NCI-H82 treated with DMSO at 0.1 percent for 48 hours (cell line): ENCODE data around the gene PPP1R7.

Experiments used
- DNase-seq: peaks from one replicate; lab custom pipeline; 2025; ENCODE audit not compliant: unreplicated experiment; lab: John Stamatoyannopoulos, UW

The PPP1R7 gene

DNA sequence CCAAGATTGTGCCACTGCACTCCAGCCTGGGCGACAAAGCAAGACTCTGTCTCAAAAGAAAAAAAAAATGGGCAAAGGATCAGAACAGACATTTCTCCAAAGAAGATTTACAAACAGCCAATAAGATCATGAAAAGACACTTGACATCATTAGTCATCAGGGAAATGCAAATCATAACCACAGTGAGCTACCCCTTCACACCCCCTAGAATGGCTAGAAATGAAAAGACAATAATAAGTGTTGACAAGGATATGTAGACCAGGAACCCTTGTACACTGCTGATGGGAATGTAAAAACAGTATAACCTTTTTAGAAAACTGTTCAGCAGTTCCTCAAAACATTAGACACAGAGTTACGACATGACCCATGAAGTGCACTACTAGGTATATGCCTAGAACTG lies 29.8 kb upstream of the PPP1R7 start:
- DNase-seq: no peak

DNA sequence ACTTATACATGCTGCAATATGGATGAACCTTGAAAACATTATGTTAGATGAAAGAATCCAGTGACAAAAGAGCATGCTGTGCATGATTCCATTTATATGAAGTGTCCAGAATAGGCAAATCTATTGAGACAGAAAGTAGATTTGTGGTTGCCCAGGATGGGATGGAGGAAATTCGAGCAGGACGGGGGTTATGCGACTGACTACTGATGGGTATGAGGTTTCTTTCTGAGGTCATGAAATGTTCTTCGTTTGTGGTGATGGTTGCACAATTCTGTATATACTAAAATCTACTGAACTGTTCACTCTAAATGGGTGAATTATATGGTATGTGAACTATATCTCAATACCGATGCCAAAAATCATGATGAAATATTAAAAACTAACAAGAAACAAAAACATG lies 29.3 kb upstream of the PPP1R7 start:
- no peak for DNase-seq

DNA sequence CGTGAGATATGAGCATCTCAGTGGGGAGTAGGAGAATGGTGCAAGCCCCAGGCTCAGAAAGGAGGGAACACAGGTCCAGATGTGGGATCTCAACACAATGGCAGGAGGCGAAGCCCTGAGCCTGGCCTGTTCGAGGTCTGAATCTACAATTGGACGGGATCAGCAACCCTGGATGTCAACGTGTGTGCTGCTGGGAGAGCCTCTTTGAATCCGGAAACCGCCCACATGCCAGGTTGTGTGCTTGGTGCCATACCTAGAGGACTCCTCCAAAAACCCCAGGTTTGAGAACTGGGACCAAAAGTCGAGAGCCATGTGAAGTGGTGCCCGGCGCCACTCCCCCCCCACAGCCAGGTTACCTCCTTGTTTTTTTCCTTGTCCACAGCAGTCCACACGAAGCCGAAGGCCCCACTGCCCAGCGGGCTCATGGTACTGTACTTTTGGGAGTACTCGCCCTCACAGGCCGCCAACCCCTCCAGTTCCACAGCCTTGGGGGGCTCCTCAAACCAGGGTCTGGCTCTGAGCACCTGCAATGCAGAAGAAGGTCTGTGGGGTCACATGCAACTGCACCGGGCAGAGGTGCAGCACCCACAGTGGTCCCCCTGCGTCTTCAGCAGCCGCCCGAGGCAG lies 27.8 kb upstream of the PPP1R7 start:
- no peak for DNase-seq

DNA sequence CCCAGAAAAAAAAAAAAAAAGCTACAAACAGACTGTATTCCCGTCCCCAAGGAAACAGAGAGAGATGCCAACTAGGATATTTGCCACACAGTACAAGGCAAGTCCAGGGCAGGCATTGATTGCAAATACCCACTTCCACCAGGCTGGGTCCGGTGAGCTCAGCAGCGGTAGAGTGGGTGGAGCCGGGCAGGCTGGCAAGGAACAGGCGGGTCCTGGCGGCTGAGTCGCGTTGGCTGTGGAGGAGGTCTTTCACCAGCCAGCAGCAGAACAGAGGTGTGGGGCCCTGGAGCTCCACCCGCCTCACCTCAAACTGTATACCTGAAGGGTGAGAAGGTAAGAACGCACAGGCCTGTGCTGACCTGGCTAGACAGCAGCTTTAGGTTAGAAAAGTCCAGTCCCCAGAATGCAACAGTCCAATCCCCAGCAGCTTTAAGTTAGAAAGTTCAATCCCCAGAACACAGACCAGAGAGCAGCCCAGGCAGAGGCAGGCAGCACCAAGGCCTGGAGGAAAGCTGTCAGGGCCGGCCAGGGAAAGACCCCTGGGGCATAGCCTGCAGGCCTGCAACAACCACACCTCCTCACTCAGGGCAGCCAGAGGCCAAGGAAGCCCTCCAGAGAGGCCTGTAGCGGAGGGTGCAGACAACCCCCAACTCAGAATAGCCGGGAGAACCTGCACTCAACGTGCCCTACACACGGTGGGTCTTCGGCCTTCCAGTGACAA lies 26.3 kb upstream of the PPP1R7 start:
- DNase-seq: no peak

DNA sequence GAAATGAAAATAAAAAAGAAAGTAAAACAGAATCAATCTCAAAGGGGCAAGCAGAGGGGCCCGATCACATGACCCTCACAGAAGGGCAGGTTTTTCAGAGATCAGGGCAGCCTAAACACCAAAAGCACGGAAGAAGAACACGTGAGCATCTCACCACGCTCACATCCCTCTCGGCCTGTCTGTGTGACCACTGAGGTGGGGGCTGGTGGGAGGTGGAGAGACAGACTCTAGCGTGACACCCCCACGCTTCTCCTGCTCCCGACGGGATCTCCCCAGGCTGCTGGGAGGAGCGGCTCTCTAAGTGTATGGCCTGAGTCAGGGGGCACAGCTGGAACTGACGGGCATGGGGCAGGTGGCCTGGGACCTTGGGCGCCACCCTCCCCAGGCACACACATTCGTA lies 24.6 kb upstream of the PPP1R7 start:
- no peak for DNase-seq

DNA sequence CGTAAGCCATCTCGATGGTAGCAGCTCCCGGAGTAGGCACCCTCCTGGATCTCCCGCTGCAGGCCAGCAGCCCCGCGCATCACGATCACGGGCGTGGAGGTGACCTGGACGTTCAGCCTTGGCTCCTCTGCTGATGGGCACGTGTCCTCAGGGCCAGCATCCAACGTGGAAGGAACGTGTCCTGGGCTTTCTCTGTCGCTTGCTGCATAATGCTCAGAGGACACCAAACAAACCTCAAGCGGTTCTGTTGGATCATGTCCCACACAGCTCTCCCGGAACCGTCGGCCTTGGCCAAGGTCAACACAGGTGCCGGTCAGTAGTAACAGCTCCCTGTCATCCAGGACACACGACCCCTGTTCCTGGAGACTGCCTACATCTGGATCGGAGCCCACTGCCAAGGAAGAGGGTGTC lies 24.1 kb upstream of the PPP1R7 start:
- DNase-seq: no peak

DNA sequence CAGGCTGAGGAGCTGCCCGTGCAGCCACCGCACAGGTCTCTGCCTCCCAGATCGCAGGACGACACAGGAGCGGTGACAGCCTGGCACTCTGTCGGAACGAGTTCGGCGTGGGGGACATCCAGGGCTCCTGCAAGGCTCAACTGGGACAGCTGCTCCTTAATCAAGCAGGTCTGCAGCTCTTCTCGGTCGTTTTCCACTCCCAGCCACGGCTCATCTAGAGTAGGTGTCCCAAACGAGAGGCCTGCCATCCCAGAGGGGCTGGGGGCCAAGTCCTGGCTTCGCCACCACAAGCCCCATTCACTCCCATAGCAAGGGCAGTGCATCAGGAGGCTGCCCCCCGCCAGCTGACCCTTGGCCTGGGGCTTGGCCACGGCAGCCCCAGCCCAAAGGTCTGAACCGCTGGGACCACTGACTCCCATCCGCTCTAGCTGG lies 23.5 kb upstream of the PPP1R7 start:
- DNase-seq: no peak

DNA sequence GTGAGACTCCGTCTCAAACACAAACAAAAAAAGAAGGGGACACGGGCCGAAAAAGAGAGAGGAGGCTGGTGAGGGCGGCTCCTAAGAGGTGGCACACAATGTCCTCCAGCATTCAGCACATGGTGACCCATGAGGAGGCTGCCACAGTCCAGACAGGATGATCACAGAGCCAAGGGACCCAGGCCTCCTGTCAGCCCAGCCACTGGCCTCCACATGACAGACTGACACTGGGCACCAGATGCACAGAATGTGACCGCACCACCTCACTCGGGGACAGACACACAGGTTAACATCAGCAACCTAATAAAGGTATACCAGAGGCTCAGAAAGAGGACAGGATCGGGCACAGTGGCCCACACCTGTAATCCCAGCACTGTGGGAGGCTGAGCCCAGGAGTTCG lies 22.0 kb upstream of the PPP1R7 start:
- no peak for DNase-seq

DNA sequence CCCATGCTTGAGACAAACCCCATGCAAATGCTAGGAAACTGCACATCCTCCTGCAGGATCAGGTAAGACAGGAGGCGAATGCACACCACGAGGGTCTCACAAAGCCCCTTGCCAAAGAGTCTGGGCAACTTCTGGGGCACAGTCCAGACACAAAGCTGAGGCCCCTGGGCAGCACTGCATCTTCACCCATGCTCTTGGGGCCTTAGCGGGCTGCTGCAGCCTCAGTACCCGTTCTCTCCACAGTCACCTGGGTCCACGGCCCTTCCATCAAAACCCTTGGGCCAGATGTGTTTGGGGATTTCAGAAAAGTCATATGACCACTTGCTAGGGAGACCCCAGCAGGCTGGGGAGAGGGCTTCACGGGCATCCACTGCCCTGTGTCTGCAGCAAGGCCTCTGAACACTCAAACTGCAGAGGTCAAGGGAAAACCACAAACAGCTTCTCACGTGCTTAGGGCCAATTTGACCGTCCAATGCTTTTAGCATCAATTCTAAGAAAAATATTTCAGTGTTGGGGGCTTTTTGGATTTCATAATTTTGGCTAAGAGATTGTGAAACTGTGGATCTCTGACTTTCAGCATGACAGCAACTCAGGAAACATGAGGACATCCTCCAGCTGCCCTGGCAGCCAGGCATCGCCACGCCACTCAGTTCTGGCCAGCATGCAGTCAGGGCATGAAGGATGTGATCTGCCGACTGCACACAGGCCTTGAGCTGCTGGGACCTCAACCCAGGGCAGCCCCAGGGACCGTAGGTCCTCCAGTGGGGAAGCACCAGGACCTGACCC lies 21.0 kb upstream of the PPP1R7 start:
- DNase-seq: no peak

DNA sequence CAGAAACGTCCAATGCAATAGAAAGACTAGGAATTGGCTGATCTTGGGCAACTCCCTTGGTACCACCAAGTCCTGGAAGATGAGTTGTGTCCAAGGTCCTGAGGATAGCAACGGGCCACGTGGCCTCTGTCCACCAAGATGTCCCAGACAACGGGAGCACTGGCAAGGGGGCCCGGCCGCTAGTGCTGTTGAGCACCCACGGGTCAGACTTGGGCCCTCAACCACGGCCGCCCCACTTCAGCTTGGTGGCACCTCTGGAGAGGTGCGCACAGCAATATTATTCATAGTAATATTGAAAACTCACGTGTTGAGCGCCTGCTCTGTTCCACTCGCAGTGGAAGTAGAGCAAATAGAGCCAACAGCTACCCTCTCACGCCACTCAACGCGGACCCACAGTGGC lies 20.0 kb upstream of the PPP1R7 start:
- DNase-seq: no peak

DNA sequence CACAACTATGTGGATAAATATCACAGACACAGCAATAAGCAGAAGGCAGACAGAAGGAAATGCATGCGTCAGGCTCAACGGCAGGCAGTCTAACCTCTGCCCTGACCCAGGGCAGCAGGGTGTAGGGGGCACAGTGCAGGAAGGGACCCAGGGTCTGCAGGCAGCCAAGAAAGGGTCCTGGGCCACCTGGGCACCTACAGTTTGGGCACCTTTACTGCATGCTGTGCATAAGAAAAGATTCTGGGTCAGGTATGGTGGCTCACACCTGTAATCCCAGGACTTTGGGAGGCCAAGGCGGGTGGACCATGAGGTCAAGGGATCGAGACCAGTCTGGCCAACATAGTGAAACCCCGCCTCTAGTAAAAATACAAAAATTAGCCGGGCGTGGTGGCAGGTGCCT lies 18.7 kb upstream of the PPP1R7 start:
- DNase-seq: no peak

DNA sequence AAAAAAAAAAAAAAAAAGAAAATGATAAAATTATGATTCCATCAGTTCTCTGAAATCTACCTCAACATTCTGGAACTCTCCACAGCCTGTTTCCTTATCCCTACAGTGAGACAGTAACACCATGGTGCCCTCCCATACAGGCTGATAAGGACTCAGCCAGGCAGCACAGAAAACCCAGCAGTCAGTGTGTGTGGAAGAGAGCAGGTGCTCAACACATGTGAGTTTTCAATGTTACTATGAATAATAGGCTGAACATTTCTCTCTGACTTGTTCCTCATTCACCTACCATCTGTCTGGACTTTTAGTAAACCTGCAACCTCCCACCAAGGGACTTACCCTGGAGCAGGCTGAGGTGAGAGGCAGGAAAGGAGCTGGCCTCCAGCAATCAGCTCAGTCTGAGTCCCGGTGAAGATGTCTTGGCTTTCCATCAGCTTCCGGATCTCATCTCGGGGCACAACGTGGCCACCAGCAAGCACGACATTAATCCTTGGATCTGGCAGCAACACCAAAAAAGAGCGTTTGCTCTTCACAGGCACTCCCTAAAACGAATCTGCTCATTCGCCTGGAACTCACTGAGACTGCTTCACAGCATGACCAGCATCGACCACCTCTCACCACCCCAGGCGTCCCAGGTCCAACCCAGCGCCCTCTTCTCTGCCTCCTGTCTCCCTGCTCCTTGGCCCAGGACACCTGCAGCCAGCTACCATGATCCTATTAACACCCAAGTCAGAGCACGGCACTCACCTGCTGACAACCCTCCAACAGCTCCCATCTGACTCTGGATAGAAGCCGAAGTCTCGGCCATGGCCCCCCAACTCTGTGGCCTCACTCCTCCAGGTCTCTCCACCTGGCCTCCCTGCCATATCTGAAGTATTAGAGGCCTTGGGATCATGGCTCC lies 17.5 kb upstream of the PPP1R7 start:
- no peak for DNase-seq

DNA sequence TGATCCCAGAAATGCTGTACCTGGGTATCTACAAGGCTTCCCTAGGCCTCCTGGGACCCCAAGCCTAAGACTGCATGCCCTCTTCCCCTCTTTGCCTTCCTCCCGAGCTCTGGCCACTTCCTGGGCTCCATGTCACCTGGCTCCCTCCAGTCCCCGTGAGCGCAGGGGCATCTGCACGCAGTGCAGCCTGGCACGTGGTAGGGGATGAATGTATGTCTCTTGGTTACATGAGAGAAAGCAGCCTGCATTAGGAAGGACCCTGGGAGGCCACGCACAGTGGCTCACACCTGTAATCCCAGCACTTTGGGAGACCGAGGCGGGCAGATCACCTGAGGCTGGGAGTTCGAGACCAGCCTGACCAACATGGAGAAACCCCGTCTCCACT lies 16.8 kb upstream of the PPP1R7 start:
- DNase-seq: no peak

DNA sequence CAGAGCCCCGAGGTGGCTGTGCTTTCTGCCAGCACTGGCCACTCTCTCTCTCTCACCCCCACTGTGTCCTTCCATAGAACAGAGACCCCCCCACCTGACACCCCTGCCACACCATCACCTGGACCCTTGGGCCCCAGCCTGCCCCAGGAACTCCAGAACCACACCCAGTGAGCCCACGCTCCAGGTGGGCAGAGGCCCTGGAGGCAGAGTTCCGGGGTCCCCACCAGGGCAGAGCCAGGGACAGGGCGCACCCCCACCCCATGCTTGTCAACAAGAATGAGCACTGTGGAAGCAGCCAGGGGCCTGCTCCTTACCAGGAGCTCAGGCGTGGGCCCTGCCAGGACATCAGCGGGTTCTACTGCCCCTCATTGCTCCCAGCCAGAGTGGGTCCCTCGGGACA lies 15.6 kb upstream of the PPP1R7 start:
- no peak for DNase-seq

DNA sequence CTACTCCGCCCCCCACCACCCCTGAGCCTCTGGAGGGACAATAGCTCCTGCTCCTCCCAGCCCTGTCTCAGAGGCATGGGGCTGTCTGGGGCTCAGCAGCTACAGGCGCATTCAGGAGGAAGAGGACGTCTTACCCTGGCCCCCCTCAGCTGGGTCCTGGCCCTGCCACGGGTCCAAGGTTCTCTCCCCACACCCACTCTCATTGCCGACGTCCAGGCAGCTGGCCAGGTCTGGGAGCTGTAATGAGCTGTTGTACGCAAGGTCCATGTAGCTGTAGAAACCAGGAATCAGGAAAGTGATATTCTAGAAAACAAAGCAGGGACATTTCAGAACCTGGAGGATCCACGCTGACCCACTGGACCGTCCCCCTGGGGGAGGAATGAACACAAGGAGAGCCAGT lies 14.5 kb upstream of the PPP1R7 start:
- no peak for DNase-seq

DNA sequence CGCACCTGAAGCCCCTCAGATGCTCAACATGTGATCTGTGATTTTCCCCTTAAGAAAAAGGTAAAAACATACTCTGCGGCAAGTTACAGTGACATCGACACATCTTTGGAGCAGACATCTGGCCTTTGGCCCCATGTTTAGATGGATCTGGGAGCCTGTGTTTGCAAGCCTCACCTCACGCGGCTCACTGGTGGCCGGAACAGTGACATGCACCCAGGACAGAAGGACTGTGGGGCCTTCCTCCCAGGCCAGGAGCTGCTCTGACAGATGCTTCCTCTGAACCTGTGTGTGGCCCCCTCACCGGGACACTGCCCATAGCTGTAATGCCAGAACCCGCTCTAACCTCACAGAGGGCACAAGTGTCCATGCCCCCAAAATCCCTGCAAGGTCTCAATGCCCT lies 14.1 kb upstream of the PPP1R7 start:
- no peak for DNase-seq

DNA sequence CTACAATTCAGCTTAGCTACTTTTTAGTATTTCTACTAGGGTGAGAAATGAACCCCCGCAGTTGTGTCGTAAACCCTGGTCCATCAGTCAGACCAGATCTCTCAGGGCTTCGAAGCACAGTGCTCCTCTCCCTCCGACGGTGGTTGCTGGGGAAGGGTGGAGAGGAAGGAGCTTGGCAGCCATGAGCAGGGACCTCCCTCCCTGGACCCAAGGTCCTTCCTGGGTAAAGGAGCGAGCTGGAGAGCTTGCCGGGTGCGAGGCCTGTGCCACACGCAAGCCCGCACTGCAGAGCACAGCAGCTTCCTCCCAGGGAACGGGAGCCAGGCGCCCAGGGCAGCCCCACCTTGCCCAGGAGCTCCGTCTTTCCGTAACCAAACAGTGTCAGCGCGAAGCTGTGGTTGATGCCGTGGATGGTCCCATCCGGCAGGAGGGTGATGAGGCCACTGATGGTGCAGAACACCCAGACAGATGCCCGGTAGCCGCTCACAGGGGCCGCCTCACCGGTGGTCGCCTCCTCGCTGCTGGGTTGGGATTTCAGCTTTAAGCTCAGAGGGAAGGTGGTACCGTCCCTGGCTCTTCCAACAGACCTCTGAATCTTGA lies 13.5 kb upstream of the PPP1R7 start:
- no peak for DNase-seq

DNA sequence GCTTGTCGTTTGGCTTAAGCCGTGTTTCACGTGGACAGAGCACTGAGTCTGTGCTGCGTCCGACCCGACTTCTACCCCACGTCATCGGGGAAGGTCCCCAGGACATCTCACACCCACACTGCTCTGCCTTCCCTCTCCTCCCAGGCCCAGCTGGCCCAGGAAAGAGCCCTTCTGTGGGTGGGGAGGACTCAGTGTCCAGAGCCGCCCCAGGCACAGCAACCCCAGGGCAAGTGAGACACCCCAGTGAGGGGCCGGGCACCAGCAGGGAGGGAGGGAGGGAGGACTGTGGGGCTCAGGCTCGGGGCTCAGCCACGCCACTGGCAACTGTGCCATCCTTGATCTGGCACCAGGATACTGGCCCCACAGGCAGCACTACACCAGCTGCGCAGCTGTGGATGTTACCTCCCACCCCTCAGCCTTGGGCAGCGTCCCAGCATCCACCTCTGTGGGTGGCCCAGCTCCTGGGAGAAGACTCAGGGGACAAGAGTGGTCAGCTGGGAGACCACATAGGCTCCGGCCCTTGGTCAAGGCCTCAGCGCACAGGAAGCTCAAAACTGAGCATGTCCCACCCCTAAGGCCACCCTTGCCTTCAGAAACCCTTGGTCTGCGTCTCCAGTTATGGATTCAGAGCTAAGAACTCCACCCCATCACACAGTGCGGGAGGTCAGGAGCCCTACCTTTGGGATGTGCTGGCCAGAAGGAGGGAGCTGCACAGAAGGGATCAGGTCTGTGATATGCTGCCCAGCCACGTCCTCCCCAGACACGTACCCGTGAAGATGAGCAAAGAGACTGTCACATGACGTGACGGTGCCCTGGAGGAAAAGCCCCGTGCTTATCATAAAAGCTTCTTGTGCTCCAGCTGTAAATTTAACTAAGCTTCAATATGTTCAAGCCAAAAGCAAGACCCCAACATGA lies 12.7 kb upstream of the PPP1R7 start:
- DNase-seq: no peak

DNA sequence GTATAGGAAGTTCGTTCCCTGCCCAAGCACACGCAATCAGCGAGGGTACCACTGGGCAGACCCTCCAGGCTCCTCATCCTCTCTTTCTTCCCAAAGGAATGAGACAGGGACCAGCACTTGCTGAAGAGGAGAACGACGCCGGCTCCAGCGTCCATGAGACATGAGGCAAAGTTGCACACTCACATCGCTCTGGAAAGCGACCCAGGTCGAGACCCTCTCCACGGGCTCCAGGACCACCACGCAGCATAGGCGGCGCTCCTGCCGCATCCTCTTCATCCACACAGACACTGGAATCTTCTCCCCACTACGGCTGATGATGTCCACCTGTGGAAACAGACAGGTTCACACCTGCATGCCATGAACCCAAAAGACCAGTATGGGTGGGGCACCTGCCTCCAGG lies 11.8 kb upstream of the PPP1R7 start:
- DNase-seq: no peak
